Measurements from ENCODE around the gene SLC13A4. TPM values are rescaled to one million over a fixed set of nuclear protein-coding genes. Genes with fewer than 3 reads are reported as not detected.

The SLC13A4 gene
- polyA plus RNA-seq, 1 donor (not counting 4 experiments of a cell fraction or from before 2014, with no cell fraction given), result 0.12 TPM

DNA sequence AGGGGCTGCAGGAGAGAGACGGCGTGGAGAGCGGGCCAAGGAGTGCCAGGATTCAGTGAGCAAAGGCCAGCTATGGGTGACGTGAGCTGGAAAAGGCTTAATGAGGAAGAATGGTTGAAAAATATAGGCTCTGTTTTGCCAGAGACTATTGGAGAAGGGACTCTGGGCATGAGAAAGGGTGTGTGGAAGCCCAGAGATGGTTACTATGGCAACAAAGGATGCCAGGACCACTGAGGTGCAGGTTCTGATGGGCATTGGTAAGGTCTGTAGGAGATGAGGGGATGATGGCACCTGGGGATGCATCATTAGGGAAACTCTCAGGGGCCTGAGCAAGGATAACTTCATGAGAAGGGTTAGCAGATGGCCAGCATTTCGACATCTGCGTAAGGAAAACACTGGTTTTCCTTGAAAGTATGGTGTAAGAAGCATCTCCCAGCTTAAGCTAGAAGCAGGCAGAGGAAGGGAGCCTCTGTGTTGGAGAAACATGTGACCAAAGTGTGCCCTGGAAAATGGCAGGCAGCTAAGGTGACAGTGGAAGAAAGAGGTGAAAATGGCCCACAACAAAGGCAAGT is 42.2 kb upstream of the SLC13A4 start:
- Histone ChIP-seq H3K4me1 (ENCODE audit: control insufficient read depth, extremely low read depth, insufficient read depth, low read length) (no peaks in the 10 kb centered on the region), H3K9ac (ENCODE audit: control insufficient read depth, extremely low read depth, insufficient read depth, low read length) (no peak overlapping the region), H4K20me1 (ENCODE audit: control insufficient read depth, extremely low read depth, insufficient read depth, low read length) (no peaks in the 10 kb centered on the region), H2AFZ (ENCODE audit: control insufficient read depth, low read length) (no peak overlapping the region), H3K27ac (ENCODE audit: control insufficient read depth, insufficient read depth, low read length) (no peak overlapping the region), H3K79me2 (ENCODE audit: control insufficient read depth, insufficient read depth, low read length) (no peaks in the 10 kb centered on the region), H3K9me1 (ENCODE audit: control insufficient read depth, extremely low read depth, insufficient read depth, low read length) (no peaks in the 10 kb centered on the region), H3K27me3 (ENCODE audit: control insufficient read depth, extremely low read depth, insufficient read depth, low read length) (no peaks in the 10 kb centered on the region), H3K4me3 (ENCODE audit: control insufficient read depth in 2 of 3, extremely low read depth in 1 of 3, insufficient read depth in 2 of 3, low read depth in 1 of 3, low read length in 3 of 3) (no peak overlapping the region), H3K4me2 (ENCODE audit: control insufficient read depth, extremely low read depth, insufficient read depth, low read depth, low read length) (no peak overlapping the region), H3K9me3 (ENCODE audit: control insufficient read depth, low read depth, low read length) (no peaks in the 10 kb centered on the region), H3K36me3 (ENCODE audit: control insufficient read depth in 2 of 2, extremely low read depth in 1 of 2, insufficient read depth in 2 of 2, low read length in 2 of 2) (no peaks in the 10 kb centered on the region)
- FAIRE-seq, result no peak
- TF ChIP-seq, protein P1, sequence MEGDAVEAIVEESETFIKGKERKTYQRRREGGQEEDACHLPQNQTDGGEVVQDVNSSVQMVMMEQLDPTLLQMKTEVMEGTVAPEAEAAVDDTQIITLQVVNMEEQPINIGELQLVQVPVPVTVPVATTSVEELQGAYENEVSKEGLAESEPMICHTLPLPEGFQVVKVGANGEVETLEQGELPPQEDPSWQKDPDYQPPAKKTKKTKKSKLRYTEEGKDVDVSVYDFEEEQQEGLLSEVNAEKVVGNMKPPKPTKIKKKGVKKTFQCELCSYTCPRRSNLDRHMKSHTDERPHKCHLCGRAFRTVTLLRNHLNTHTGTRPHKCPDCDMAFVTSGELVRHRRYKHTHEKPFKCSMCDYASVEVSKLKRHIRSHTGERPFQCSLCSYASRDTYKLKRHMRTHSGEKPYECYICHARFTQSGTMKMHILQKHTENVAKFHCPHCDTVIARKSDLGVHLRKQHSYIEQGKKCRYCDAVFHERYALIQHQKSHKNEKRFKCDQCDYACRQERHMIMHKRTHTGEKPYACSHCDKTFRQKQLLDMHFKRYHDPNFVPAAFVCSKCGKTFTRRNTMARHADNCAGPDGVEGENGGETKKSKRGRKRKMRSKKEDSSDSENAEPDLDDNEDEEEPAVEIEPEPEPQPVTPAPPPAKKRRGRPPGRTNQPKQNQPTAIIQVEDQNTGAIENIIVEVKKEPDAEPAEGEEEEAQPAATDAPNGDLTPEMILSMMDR (optimal IDR thresholded peaks at IDR 0.05 in 1 of 3, IDR thresholded peaks at IDR 0.05 in 1 of 3, conservative IDR thresholded peaks at IDR 0.05 in 1 of 3; ENCODE audit: extremely low read depth in 1 of 3, insufficient read depth in 2 of 3, low read length in 3 of 3), result no peak
- TF ChIP-seq EZH2 (IDR thresholded peaks at IDR 0.05; ENCODE audit: low read length), result no peak
- no peak for DNase-seq (ENCODE audit: low read depth, low spot score)
- dilution Hi-C loops (cut with MboI; ENCODE audit: extremely low pct_ligation_motif_present, low sequenced_read_pairs), result no loop called here

DNA sequence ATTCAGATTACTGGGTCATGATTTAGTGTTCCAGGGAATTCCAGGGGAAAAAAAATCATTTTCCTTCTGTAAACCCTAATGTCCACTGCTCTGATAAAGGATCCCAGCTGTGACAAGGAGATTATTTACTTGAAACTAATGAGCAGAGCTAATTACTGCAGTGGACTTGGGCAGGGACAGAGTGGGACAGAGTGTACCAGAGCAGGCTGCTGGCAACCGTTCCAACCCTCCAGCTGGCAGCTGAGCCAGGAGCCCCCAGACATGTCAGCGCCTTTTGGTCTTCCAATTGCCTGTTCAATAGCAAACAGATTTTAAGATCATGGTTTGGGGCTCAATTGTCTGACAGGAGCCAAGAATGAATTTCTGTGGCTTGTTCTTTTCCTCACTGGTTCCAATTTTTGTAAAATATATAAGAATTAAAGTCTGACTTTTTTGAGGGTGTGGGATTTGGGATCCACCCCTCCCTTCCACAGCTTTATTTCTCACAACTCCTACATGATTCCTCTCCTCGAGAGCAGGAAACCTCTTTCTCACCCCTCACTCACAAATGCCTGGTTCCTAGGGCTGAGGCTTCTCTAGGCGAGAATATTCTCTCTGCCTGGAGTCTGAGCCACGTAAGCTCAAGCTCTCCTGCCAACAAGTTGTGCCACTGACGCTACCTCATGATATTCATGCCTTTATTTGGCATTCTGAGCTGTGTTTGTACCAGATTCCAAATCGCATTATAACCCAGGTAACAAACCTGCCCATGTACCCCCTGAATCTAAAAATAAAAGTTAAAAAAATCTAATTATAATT is 41.2 kb upstream of the SLC13A4 start:
- H3K79me2 ChIP-seq (ENCODE audit: control insufficient read depth, insufficient read depth, low read length), result no peaks in the 10 kb centered on the region
- dilution Hi-C loops (cut with MboI; ENCODE audit: extremely low pct_ligation_motif_present, low sequenced_read_pairs), result no loop called here

More for the DNA sequence above, 41.2 kb upstream of the SLC13A4 start:
- H3K9ac ChIP-seq (ENCODE audit: control insufficient read depth, extremely low read depth, insufficient read depth, low read length), result no peak overlapping the region
- H3K9me3 ChIP-seq (ENCODE audit: control insufficient read depth, low read depth, low read length), result no peaks in the 10 kb centered on the region
- no peak overlapping the region for H2AFZ ChIP-seq (ENCODE audit: control insufficient read depth, low read length)
- H3K27ac ChIP-seq (ENCODE audit: control insufficient read depth, insufficient read depth, low read length), result no peak overlapping the region
- DNase-seq (ENCODE audit: low read depth, low spot score) (no peak), FAIRE-seq (no peak)
- no peak for TF ChIP-seq EZH2 (IDR thresholded peaks at IDR 0.05; ENCODE audit: low read length)
- TF ChIP-seq, protein P1 (optimal IDR thresholded peaks at IDR 0.05 in 1 of 3, IDR thresholded peaks at IDR 0.05 in 1 of 3, conservative IDR thresholded peaks at IDR 0.05 in 1 of 3; ENCODE audit: extremely low read depth in 1 of 3, insufficient read depth in 2 of 3, low read length in 3 of 3), result no peak
- no peaks in the 10 kb centered on the region for H3K27me3 ChIP-seq (ENCODE audit: control insufficient read depth, extremely low read depth, insufficient read depth, low read length)
- H3K36me3 ChIP-seq (ENCODE audit: control insufficient read depth in 2 of 2, extremely low read depth in 1 of 2, insufficient read depth in 2 of 2, low read length in 2 of 2), result no peaks in the 10 kb centered on the region
- H3K4me3 ChIP-seq (ENCODE audit: control insufficient read depth in 2 of 3, extremely low read depth in 1 of 3, insufficient read depth in 2 of 3, low read depth in 1 of 3, low read length in 3 of 3), result no peak overlapping the region
- H3K4me1 ChIP-seq (ENCODE audit: control insufficient read depth, extremely low read depth, insufficient read depth, low read length), result no peaks in the 10 kb centered on the region
- no peaks in the 10 kb centered on the region for H3K9me1 ChIP-seq (ENCODE audit: control insufficient read depth, extremely low read depth, insufficient read depth, low read length)
- H4K20me1 ChIP-seq (ENCODE audit: control insufficient read depth, extremely low read depth, insufficient read depth, low read length), result no peaks in the 10 kb centered on the region
- H3K4me2 ChIP-seq (ENCODE audit: control insufficient read depth, extremely low read depth, insufficient read depth, low read depth, low read length), result no peak overlapping the region

Measured in keratinocyte (primary cell).